Omental fat pad (tissue), 4 donors: Measurements from ENCODE around the gene LRRC56. TPM values are rescaled to one million over a fixed set of nuclear protein-coding genes. Genes with fewer than 3 reads are reported as not detected.

Experiments used
- ATAC-seq: fragments of 150-250 bp; one replicate; pipeline ENCODE4 v1.9.1; 2016; ENCODE audit warnings: mild to moderate bottlenecking, moderate library complexity; ENCODE audit not compliant: low FRiP score
- DNase-seq: peaks from one replicate; pipeline ENCODE4 v3.0.0-alpha.2; 2019; ENCODE audit warnings: low spot score
- total RNA-seq, 4 donors: library from RNA; depleted of rRNA; stranded (reverse); fragments of >200 nt; gene quantifications; one replicate each; pipeline ENCODE4 v1.1.0, GENCODE V29; 2016
- TF ChIP-seq, protein P1 (sequence below), 3 donors: fragments of 450-650 bp; IDR thresholded peaks; one replicate each; pipeline ENCODE4 v1.5.1; 2016 to 2017; ENCODE audit warnings: antibody characterized with exemption in 3 of 3, mild to moderate bottlenecking in 3 of 3, moderate library complexity in 2 of 3

LRRC56 gene
- total RNA-seq, 4 donors from 2014 or later = 0.24 to 0.38 (median 0.32) TPM; not detected in 1

DNA sequence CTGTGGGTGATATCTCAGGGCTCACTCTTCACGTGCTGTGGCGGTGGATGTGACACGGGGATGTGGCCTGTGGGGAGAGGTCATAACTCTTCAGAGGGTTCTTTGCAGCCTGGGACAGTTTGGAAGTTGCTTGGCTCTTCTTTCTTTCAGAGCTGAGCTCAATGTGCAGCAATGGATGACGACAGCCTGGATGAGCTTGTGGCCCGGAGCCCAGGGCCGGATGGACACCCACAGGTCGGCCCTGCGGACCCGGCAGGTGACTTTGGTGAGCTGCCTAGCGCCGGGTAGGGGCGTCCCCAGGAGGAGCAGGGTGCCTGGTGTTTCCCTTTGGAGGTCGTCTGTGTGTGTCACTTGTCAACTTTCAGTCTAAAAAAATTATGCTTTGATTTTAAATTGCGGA is 44.0 kb downstream of the LRRC56 start:
- ATAC-seq (no peak), DNase-seq (no peak)
- TF ChIP-seq, protein P1, sequence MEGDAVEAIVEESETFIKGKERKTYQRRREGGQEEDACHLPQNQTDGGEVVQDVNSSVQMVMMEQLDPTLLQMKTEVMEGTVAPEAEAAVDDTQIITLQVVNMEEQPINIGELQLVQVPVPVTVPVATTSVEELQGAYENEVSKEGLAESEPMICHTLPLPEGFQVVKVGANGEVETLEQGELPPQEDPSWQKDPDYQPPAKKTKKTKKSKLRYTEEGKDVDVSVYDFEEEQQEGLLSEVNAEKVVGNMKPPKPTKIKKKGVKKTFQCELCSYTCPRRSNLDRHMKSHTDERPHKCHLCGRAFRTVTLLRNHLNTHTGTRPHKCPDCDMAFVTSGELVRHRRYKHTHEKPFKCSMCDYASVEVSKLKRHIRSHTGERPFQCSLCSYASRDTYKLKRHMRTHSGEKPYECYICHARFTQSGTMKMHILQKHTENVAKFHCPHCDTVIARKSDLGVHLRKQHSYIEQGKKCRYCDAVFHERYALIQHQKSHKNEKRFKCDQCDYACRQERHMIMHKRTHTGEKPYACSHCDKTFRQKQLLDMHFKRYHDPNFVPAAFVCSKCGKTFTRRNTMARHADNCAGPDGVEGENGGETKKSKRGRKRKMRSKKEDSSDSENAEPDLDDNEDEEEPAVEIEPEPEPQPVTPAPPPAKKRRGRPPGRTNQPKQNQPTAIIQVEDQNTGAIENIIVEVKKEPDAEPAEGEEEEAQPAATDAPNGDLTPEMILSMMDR (IDR thresholded peaks at IDR 0.05) = no peak

DNA sequence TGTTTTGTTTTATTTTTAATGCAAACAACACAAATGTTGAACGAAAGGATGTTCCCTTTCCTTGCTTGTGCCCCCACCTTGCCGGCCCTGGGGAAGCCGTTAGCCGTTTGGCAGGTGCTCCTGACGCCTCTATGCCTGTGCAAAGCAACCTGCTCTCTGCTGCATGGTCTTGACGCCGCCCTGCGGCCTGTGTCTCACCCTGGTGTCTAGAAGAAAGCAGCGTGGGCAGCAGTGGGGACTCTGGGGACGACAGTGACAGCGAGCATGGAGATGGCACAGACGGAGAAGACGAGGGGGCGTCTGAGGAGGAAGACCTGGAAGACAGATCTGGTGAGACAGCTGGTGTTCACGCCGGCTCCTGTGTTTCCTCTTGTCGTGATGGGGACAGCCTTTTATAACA is 44.4 kb downstream of the LRRC56 start:
- ATAC-seq (no peak), DNase-seq (no peak)
- TF ChIP-seq, protein P1 (IDR thresholded peaks at IDR 0.05) = no peak

DNA sequence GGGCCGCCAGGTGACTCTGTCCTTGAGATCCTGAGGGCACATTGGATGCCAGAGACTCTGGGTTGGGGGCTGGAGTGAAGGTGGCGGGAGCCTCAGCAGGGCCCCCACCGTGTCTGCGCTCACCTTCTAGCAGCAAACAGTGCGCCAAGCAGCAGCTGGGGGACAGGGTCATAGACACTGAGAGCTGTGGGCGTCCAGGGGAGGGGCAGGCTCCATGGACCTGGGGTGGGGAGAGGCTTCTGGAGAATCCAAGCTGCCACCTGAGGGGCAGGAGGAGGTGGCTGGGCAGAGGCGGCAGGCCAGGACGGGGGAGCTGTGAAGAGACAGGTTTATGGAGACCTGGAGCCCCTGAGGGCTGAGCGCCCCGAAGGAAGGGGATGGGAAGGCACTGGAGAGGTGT is 47.0 kb downstream of the LRRC56 start:
- DNase-seq (no peak), ATAC-seq (no peak)
- TF ChIP-seq, protein P1 (IDR thresholded peaks at IDR 0.05) = no peak

DNA sequence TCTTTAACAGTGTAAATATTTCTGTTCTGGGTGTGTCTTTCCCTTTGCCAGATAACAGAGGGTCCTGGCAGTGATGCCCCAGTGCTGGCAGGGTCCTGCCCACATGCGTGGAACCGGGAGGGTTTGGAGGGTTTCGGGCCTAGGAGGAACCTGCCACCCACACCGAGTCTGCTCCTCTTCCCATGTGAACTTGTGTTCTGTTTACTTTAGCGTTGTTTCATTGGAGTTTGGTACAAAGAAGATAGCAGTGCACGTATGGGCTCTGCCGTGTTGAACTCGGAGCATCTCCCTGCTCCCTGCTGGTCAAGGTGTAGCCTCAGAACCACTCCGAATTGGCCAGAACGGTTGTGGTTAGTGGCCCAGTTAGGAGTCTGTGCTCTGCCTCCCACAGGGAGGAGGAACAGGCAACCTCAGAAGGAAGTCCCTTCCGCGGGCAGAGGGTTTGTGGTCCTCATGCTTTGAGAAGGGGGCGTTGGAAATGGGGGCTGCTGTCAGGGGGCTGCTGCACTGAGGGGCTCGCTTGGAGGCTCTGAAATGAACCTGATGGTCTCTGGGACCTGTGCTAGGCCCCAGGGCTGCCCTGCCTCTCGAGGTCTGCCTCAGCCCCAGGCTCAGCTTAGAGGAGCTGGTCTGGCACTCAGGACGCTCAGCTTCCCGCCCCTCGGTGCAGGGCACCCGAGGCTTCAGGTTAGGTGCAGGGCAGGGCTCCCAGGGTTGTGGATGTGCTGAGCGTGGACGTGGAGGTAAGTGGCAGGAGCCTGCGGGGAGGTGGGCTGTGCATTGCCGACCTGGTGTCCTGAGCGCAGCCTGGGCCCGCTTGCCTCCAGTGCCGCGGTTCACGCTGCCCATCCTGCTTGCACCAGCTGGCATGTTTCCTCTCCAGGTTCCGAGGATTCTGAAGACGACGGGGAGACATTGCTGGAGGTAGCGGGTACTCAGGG is 49.3 kb downstream of the LRRC56 start:
- ATAC-seq (no peak), DNase-seq (no peak)
- TF ChIP-seq, protein P1 (IDR thresholded peaks at IDR 0.05) = no peak

DNA sequence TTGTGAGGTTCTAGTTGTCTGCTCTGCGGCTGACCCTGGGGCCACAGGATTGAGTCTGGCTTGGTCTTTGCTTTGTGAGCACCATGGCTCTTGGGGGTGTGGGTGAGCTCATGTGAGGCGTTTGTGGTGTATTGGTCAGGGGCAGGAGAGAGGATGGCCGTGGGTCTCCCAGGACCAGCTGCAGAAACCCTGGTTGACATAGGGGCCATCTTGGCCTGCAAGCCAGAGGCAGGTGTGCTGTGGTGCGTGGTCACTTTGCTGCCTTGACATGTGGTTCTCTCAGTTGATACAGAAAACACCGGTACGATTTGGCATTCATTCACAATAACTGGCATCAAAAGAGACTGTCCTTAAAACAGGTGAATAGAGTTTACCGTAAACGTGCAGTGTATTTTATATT is 50.2 kb downstream of the LRRC56 start:
- TF ChIP-seq, protein P1 (IDR thresholded peaks at IDR 0.05) = no peak
- DNase-seq (no peak), ATAC-seq (no peak)

DNA sequence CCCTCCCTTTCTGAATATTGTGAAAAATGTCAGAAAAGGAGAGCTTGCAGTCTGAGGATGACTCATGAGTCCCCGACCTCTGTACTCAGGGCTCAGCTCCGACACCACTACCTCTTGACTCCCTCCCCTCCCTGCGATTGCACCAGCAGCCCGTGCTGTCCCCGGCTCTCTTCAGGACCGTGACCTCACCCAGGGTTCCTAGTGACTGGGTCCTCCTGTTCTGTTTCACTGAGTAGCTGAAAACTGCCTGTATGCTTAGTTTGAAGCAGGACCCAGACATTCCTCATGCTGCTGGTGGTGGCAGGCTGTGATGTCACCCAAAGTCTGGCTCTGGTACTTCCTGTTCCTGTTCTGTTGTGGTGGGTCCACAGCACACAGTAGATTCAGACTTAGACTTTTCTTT is 50.7 kb downstream of the LRRC56 start:
- DNase-seq (no peak), ATAC-seq (peak; percentile 71)
- TF ChIP-seq, protein P1 (IDR thresholded peaks at IDR 0.05) = no peak

DNA sequence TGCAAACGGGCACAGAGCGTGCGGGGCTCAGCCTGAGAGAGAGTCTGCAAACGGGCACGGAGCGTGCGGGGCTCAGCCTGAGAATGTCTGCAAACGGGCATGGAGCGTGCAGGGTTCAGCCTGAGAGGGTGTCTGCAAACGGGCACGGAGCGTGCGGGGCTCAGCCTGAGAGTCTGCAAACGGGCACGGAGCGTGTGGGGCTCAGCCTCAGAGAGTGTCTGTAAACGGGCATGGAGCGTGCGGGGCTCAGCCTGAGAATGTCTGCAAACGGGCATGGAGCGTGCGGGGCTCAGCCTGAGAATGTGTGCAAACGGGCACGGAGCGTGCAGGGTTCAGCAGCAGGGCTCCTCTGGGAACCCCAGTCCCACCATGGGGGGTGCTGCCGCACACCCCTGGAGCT is 52.5 kb downstream of the LRRC56 start:
- no peak for ATAC-seq
- TF ChIP-seq, protein P1 (IDR thresholded peaks at IDR 0.05) = no peak
- DNase-seq = no peak
